Panc1 (cell line): ENCODE data around the gene DIP2C. TPM values are rescaled to one million over a fixed set of nuclear protein-coding genes. Genes with fewer than 3 reads are reported as not detected.

Experiments used
- ATAC-seq: fragments of 200-7000 bp; cut with Tn5 transposase; 2 replicates; pipeline ENCODE4 v1.9.1; 2020; ENCODE audit warnings: mild to moderate bottlenecking, moderate library complexity
- BruUV-seq: library from RNA; stranded (reverse); fragments of 400-500 nt; replicated peaks from 2 replicates; lab custom pipeline; 2021; lab: Mats Ljungman, UMichigan
- CTCF ChIA-PET: fragments of 300-600 bp; sonication (Branson Sonifier 250); formaldehyde crosslinking; loops from one replicate; lab custom pipeline; 2022; ENCODE audit warnings: antibody characterized with exemption; lab: Charles Lee
- POLR2A ChIA-PET: fragments of 300-600 bp; sonication (Branson Sonifier 250); formaldehyde crosslinking; loops from one replicate; lab custom pipeline; 2022; ENCODE audit warnings: antibody characterized with exemption; lab: Charles Lee
- DNase-seq: peaks from one replicate; pipeline ENCODE4 v3.0.0-alpha.2; 2010; ENCODE audit warnings: low read depth, low spot score
- H3K27ac ChIP-seq: 2 replicates; pipeline ENCODE4 v1.5.1; 2011; ENCODE audit warnings: mild to moderate bottlenecking, low read length, inconsistent platforms
- H3K27me3 ChIP-seq: fragments of 200-500 bp; sonication (Bioruptor generic); 2 replicates; pipeline ENCODE4 v1.6.0; 2014; ENCODE audit warnings: low read length, inconsistent platforms; ENCODE audit not compliant: control insufficient read depth, insufficient read depth
- H3K36me3 ChIP-seq: fragments of 200-500 bp; sonication (Bioruptor generic); 2 replicates; pipeline ENCODE4 v1.5.1; 2014; ENCODE audit warnings: inconsistent platforms, mild to moderate bottlenecking, low read length, moderate library complexity; ENCODE audit not compliant: control insufficient read depth, insufficient read depth
- H3K4me1 ChIP-seq: 2 replicates; pipeline ENCODE4 v1.5.1; 2011; ENCODE audit warnings: inconsistent platforms, mild to moderate bottlenecking, low read length, moderate library complexity; ENCODE audit not compliant: control insufficient read depth, insufficient read depth
- H3K4me3 ChIP-seq, 2 experiments: 2 replicates each; pipeline ENCODE4 v1.5.1; 2011 to 2012; ENCODE audit warnings: low read depth in 2 of 2, low read length in 2 of 2, mild to moderate bottlenecking in 2 of 2, inconsistent platforms in 1 of 2, moderate library complexity in 1 of 2
- H3K9me3 ChIP-seq: fragments of 200-500 bp; sonication (Bioruptor generic); 2 replicates; pipeline ENCODE4 v1.5.1; 2014; ENCODE audit warnings: low read depth, mild to moderate bottlenecking, inconsistent platforms, low read length, moderate library complexity; ENCODE audit not compliant: control insufficient read depth, insufficient read depth
- POLR2AphosphoS5 ChIP-seq: IDR thresholded peaks from 2 replicates; pipeline ENCODE4 v1.6.1; 2012; ENCODE audit warnings: mild to moderate bottlenecking, low read depth, low read length, moderate library complexity
- SIN3A ChIP-seq: IDR thresholded peaks from 2 replicates; pipeline ENCODE4 v1.6.1; 2012; ENCODE audit warnings: low read depth, mild to moderate bottlenecking, low read length, moderate library complexity, borderline replicate concordance; ENCODE audit not compliant: insufficient read depth
- TCF7L2 ChIP-seq: IDR thresholded peaks from 2 replicates; pipeline ENCODE4 v1.6.1; 2011; ENCODE audit warnings: mild to moderate bottlenecking, low read depth, low read length, inconsistent platforms
- in situ Hi-C: cut with HindIII; loops from 2 replicates; pipeline ENCODE4 v1.10.0; 2016; ENCODE audit warnings: low sequenced_read_pairs, low pct_unique_long_range_greater_than_20kb
- intact Hi-C: fragments of 100-400 bp; cut with micrococcal nuclease; formaldehyde crosslinking; loops from one replicate; pipeline ENCODE4 v1.10.0; 2022; ENCODE audit not compliant: unreplicated experiment
- total RNA-seq: library from RNA; stranded (reverse); gene quantifications from one replicate; pipeline ENCODE4 v1.2.1, GENCODE V29; 2021; ENCODE audit not compliant: unreplicated experiment
- TF ChIP-seq, protein P1 (sequence below): fragments of 450-650 bp; IDR thresholded peaks from 2 replicates; pipeline ENCODE4 v1.5.1; 2017; ENCODE audit warnings: mild to moderate bottlenecking
- TF ChIP-seq, protein P2 (sequence below), 2 experiments: IDR thresholded peaks; 2 replicates each; pipeline ENCODE4 v1.6.1; 2011 to 2012; ENCODE audit warnings: low read depth in 2 of 2, control low read depth in 1 of 2, low read length in 1 of 2, mild to moderate bottlenecking in 1 of 2, moderate library complexity in 1 of 2; ENCODE audit not compliant: insufficient read depth in 1 of 2

DIP2C gene
- total RNA-seq, 1 experiment from 2014 or later, result 13.2 TPM

DNA sequence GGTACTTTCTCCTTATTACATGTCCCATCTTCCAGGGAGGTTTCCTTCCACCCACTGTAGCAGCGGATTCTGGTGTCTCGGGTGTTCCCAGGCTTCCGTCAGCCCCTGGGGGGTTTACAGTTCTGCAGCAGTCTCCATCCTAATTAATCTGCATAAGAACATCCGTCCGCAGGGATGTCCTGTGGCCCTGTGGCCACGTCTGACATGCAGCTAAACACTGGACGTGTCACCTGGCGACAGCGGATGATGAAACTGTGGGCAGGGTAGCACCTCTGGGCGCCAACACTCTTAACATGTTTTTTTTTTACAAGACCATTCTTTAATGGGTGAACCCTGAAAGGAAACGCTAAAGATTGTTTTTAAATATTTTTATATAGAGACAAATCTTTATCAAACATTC, 58.2 kb downstream of the DIP2C start:
- TF ChIP-seq TCF7L2 (no peak), SIN3A (no peak), POLR2AphosphoS5 (no peak)
- TF ChIP-seq, protein P1, sequence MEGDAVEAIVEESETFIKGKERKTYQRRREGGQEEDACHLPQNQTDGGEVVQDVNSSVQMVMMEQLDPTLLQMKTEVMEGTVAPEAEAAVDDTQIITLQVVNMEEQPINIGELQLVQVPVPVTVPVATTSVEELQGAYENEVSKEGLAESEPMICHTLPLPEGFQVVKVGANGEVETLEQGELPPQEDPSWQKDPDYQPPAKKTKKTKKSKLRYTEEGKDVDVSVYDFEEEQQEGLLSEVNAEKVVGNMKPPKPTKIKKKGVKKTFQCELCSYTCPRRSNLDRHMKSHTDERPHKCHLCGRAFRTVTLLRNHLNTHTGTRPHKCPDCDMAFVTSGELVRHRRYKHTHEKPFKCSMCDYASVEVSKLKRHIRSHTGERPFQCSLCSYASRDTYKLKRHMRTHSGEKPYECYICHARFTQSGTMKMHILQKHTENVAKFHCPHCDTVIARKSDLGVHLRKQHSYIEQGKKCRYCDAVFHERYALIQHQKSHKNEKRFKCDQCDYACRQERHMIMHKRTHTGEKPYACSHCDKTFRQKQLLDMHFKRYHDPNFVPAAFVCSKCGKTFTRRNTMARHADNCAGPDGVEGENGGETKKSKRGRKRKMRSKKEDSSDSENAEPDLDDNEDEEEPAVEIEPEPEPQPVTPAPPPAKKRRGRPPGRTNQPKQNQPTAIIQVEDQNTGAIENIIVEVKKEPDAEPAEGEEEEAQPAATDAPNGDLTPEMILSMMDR, result no peak
- TF ChIP-seq, protein P2, sequence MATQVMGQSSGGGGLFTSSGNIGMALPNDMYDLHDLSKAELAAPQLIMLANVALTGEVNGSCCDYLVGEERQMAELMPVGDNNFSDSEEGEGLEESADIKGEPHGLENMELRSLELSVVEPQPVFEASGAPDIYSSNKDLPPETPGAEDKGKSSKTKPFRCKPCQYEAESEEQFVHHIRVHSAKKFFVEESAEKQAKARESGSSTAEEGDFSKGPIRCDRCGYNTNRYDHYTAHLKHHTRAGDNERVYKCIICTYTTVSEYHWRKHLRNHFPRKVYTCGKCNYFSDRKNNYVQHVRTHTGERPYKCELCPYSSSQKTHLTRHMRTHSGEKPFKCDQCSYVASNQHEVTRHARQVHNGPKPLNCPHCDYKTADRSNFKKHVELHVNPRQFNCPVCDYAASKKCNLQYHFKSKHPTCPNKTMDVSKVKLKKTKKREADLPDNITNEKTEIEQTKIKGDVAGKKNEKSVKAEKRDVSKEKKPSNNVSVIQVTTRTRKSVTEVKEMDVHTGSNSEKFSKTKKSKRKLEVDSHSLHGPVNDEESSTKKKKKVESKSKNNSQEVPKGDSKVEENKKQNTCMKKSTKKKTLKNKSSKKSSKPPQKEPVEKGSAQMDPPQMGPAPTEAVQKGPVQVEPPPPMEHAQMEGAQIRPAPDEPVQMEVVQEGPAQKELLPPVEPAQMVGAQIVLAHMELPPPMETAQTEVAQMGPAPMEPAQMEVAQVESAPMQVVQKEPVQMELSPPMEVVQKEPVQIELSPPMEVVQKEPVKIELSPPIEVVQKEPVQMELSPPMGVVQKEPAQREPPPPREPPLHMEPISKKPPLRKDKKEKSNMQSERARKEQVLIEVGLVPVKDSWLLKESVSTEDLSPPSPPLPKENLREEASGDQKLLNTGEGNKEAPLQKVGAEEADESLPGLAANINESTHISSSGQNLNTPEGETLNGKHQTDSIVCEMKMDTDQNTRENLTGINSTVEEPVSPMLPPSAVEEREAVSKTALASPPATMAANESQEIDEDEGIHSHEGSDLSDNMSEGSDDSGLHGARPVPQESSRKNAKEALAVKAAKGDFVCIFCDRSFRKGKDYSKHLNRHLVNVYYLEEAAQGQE (IDR thresholded peaks at IDR 0.05; ENCODE audit: insufficient read depth in 1 of 2, low read depth in 2 of 2, low read length in 1 of 2), result no peak
- H3K4me1 ChIP-seq, result no peaks in the 10 kb centered on the region; the same call in 1 of the 2 replicates
- H3K4me3 ChIP-seq, result no peak overlapping the region
- ATAC-seq (no peak), DNase-seq (no peak)
- in situ Hi-C loops, result no loop called here
- H3K27ac ChIP-seq, result no peak overlapping the region
- no peaks in the 10 kb centered on the region for H3K36me3 ChIP-seq
- no TSS peak for BruUV-seq
- no peaks in the 10 kb centered on the region for H3K27me3 ChIP-seq
- CTCF ChIA-PET, result no interaction called here
- intact Hi-C loops, result no loop called here
- POLR2A ChIA-PET, result no interaction called here
- no peaks in the 10 kb centered on the region for H3K9me3 ChIP-seq

DNA sequence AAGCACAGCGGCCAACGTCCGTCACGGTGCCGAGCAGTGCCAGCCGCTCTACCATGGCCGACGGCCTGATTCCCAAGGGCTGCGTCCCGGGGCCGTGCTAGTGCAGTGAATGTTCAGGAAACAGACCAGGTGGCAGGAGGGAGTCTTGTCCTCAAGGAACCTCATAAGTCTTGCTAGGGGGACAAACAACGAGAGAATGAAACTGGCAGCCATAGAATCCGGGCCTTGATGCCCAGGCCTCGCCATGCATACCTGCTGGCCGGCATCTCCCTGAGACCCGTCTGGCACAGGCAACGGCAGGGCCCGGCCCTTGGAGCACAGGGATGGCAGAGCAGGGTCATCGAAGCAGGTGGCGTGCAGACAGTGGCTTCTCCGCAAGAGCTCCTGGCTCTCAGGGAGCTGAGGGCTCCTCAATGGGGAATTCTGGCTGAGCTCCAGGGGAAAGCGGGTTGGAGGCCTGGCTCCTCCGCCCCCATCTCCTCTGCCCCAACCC, 58.8 kb downstream of the DIP2C start:
- H3K27ac ChIP-seq, result no peak overlapping the region
- CTCF ChIA-PET, result no interaction called here
- H3K36me3 ChIP-seq, result no peaks in the 10 kb centered on the region
- in situ Hi-C loops (no loop called here), intact Hi-C loops (no loop called here)
- no peak for DNase-seq
- no peak for ATAC-seq
- H3K4me1 ChIP-seq, result peaks cover 3% of the 10 kb centered on the region
- no peaks in the 10 kb centered on the region for H3K27me3 ChIP-seq
- POLR2A ChIA-PET, result no interaction called here
- BruUV-seq, result no TSS peak
- no peak overlapping the region for H3K4me3 ChIP-seq
- H3K9me3 ChIP-seq, result no peaks in the 10 kb centered on the region
- TF ChIP-seq SIN3A (no peak), POLR2AphosphoS5 (no peak), TCF7L2 (no peak)
- TF ChIP-seq, protein P2 (IDR thresholded peaks at IDR 0.05; ENCODE audit: insufficient read depth in 1 of 2, low read depth in 2 of 2, low read length in 1 of 2), result no peak
- TF ChIP-seq, protein P1, result no peak
